Heart left ventricle (tissue), 16 donors: Measurements from ENCODE around the gene ITGAE. TPM values are rescaled to one million over a fixed set of nuclear protein-coding genes. Genes with fewer than 3 reads are reported as not detected.

Source experiments
- ATAC-seq, 4 donors: fragments of 200-7000 bp; cut with Tn5 transposase; one replicate each; pipeline ENCODE4 v1.9.1; 2020 to 2022; ENCODE audit warnings: moderate library complexity in 4 of 4, mild to moderate bottlenecking in 3 of 4, moderate number of reproducible peaks in 1 of 4
- DNase-seq, 5 donors: peaks; one replicate each; pipeline ENCODE4 v3.0.0-alpha.2; 2020
- H3K27ac ChIP-seq, 12 donors: fragments of 200-600 bp; sonication (generic) in 4 of 12; one replicate each; pipeline versions ENCODE4 v1.5.0 to v1.8.0; 2016 to 2022; ENCODE audit warnings: mild to moderate bottlenecking in 2 of 12
- H3K27me3 ChIP-seq, 9 donors: fragments of 200-600 bp; sonication (generic) in 2 of 9; one replicate each; pipeline versions ENCODE4 v1.5.1 to v1.8.0; 2016 to 2022; ENCODE audit warnings: mild to moderate bottlenecking in 3 of 9
- H3K36me3 ChIP-seq, 9 donors: fragments of 200-600 bp; sonication (generic) in 2 of 9; one replicate each; pipeline versions ENCODE4 v1.5.0 to v1.8.0; 2018 to 2022; ENCODE audit warnings: mild to moderate bottlenecking in 2 of 9
- H3K4me1 ChIP-seq, 12 donors: fragments of 200-600 bp; sonication (generic) in 4 of 12; one replicate each; pipeline versions ENCODE4 v1.5.0 to v1.8.0; 2016 to 2022; ENCODE audit warnings: mild to moderate bottlenecking in 3 of 12
- H3K4me3 ChIP-seq, 12 donors: fragments of 200-600 bp; sonication (generic) in 4 of 12; one replicate each; pipeline versions ENCODE4 v1.5.0 to v1.8.0; 2017 to 2022; ENCODE audit warnings: mild to moderate bottlenecking in 9 of 12, moderate library complexity in 4 of 12
- H3K9me3 ChIP-seq, 12 donors: fragments of 200-600 bp; sonication (generic) in 4 of 12; one replicate each; pipeline versions ENCODE4 v1.5.0 to v1.8.0; 2016 to 2022; ENCODE audit warnings: mild to moderate bottlenecking in 1 of 12
- POLR2A ChIP-seq, 2 donors: fragments of 450-650 bp; IDR thresholded peaks; one replicate each; pipeline ENCODE4 v1.6.1; 2017; ENCODE audit warnings: antibody characterized with exemption in 2 of 2, mild to moderate bottlenecking in 2 of 2, moderate library complexity in 2 of 2
- WGBS, 4 donors: extraction: QIAGEN DNeasy Blood & Tissue Kit in 2 of 4; methylation state at CpG; one replicate each; pipeline versions ENCODE4 v1.1.5 to v1.1.7; 2013 to 2018; 5-methylcytosine and 5-hydroxymethylcytosine counted together
- intact Hi-C, 10 donors: fragments of 100-400 bp; cut with DNase I; formaldehyde crosslinking; loops; one replicate each; pipeline versions ENCODE4 v1.11.1 to v1.14.2; 2022
- polyA plus RNA-seq, 2 donors: library from polyadenylated mRNA; stranded (reverse); fragments of 200-250 nt; gene quantifications; one replicate each; pipeline ENCODE4 v1.2.3, GENCODE V29; 2013
- total RNA-seq, 9 donors: library from RNA; depleted of rRNA in 2 of 9; stranded (reverse); fragments of >200 nt in 2 of 9; fragmentation: NEBNext Ultra II Directional in 3 of 9; extraction: Animal tissue kit (Norgen Biotek cat#: 25700) in 3 of 9; gene quantifications; one replicate each; pipeline versions ENCODE4 v1.1.0 to v1.2.4, GENCODE V29; 2016 to 2023
- TF ChIP-seq, protein P1 (sequence below), 12 donors: fragments of 200-600 bp; sonication (generic) in 4 of 12; IDR thresholded peaks; one replicate each; pipeline versions ENCODE4 v1.5.0 to v1.8.0; 2018 to 2022; ENCODE audit warnings: antibody characterized with exemption in 12 of 12, mild to moderate bottlenecking in 5 of 12
- donor health status: ischemic (EF 13 %, LVEDD 7.1; RV severe dilation, severe dysfunction).
- donor health status: healthy with polysubstance abuse.
- donor health status: DM: no; HTN: yes; CAD: no.
- donor health status: DM: no; HTN: no; CAD: no.
- donor health status: ischemic (EF 25% LVEDD 6.9; RV normal size, moderate dysfunction).
- donor health status: ischemic (EF 25% LVEDD 5.7; RV mildly dilated, moderate dysfunction).
- donor health status: healthy.
- donor health status: DM: yes; HTN: yes; CAD: no.
- donor health status: ischemic (EF 35%, LVEDD 5.7; RV mildly dilated, moderate dysfunction).
- donor health status: nonischemic (EF 11% LVEDD 7.7; RV severe dilation, severe dysfunction).
- donor health status: DM: yes; HTN: yes; CAD: no.
- donor health status: PGD.
- donor health status: ischemic (EF 29% LVEDD 5.4; RV normal size, mild dysfunction).
- donor health status: nonischemic (EF 23%, LVEDD 6.1; RV moderate dilation, normal function).

The ITGAE gene
- total and polyA plus RNA-seq, 11 donors = 7.1 to 32.9 (median 15.3) TPM

- ATAC-seq (no peak), DNase-seq (no peak)
- TF ChIP-seq, protein P1, sequence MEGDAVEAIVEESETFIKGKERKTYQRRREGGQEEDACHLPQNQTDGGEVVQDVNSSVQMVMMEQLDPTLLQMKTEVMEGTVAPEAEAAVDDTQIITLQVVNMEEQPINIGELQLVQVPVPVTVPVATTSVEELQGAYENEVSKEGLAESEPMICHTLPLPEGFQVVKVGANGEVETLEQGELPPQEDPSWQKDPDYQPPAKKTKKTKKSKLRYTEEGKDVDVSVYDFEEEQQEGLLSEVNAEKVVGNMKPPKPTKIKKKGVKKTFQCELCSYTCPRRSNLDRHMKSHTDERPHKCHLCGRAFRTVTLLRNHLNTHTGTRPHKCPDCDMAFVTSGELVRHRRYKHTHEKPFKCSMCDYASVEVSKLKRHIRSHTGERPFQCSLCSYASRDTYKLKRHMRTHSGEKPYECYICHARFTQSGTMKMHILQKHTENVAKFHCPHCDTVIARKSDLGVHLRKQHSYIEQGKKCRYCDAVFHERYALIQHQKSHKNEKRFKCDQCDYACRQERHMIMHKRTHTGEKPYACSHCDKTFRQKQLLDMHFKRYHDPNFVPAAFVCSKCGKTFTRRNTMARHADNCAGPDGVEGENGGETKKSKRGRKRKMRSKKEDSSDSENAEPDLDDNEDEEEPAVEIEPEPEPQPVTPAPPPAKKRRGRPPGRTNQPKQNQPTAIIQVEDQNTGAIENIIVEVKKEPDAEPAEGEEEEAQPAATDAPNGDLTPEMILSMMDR (IDR thresholded peaks at IDR 0.05) = no peak
- TF ChIP-seq POLR2A (IDR thresholded peaks at IDR 0.05) = no peak
- intact Hi-C loops = no loop called here
- Histone ChIP-seq H3K27me3 (no peaks in the 10 kb centered on the region), H3K9me3 (no peaks in the 10 kb centered on the region), H3K27ac (peak overlapping the region in 9 of 12 donors; percentile 75 to 91 (median 88)), H3K4me1 (peaks cover 6 to 56% (median 19%) of the 10 kb centered on the region in 12 donors), H3K36me3 (peaks cover 0 to 40% (median 27%) of the 10 kb centered on the region in 9 donors), H3K4me3 (peak overlapping the region; percentile 65 to 94 (median 78))
- WGBS, 4 donors = 39 to 44% (median 41%) methylated on average over 6 of the region's 6 CpGs
Measured at GRCh38 chr17:3722716-3723115, 78.3 kb downstream of the ITGAE start.

GRCh38 chr17:3719265-3719664, 81.7 kb downstream of the ITGAE start:
- DNase-seq (no peak), ATAC-seq (peak in 1 of 4 donors; percentile 21)
- no peak for TF ChIP-seq POLR2A (IDR thresholded peaks at IDR 0.05)
- Histone ChIP-seq H3K4me3 (no peak overlapping the region), H3K9me3 (no peaks in the 10 kb centered on the region), H3K27me3 (no peaks in the 10 kb centered on the region), H3K36me3 (peaks cover 6 to 75% (median 61%) of the 10 kb centered on the region in 9 donors), H3K4me1 (peaks cover 5 to 50% (median 16%) of the 10 kb centered on the region in 12 donors), H3K27ac (peak overlapping the region in 2 of 12 donors; percentile 21 to 82)
- intact Hi-C loops = no loop called here

DNA sequence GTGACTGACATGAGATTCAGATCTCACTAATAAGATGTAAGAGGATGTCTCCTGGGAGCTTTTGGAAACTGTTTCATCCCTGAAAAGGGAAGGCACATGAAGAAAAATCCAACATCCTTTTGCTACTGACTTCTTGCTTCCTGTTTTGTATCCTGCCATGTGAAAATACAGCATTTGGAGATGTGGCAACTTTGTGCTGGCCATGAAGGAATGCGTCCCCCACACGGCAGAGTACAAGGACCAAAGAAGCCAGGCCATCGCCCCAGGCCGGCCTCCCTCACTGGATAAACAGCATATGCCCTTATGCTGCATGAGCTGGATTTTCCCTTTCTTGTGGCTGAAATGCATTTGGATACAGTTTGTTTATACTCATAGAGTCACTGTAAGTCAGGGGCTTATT, 82.8 kb downstream of the ITGAE start:
- intact Hi-C loops = no loop called here
- H3K4me1 ChIP-seq = peaks cover 3 to 48% (median 13%) of the 10 kb centered on the region in 12 donors
- peaks cover 6 to 78% (median 67%) of the 10 kb centered on the region in 9 donors for H3K36me3 ChIP-seq
- no peak overlapping the region for H3K27ac ChIP-seq
- DNase-seq (no peak), ATAC-seq (no peak)
- 85 to 94% (median 87%) methylated on average over 4 of the region's 4 CpGs for WGBS, 4 donors
- TF ChIP-seq, protein P1 (IDR thresholded peaks at IDR 0.05) = no peak
- no peak for TF ChIP-seq POLR2A (IDR thresholded peaks at IDR 0.05)
- no peaks in the 10 kb centered on the region for H3K9me3 ChIP-seq
- no peak overlapping the region for H3K4me3 ChIP-seq
- no peaks in the 10 kb centered on the region for H3K27me3 ChIP-seq

GRCh38 chr17:3715296-3715695, 85.7 kb downstream of the ITGAE start:
- ATAC-seq = no peak
- peaks cover 0 to 48% (median 2%) of the 10 kb centered on the region in 12 donors for H3K4me1 ChIP-seq
- intact Hi-C loops = no loop called here
- no peaks in the 10 kb centered on the region for H3K27me3 ChIP-seq
- H3K27ac ChIP-seq = no peak overlapping the region
- no peak for DNase-seq
- H3K36me3 ChIP-seq = peaks cover 6 to 88% (median 69%) of the 10 kb centered on the region in 9 donors
- no peaks in the 10 kb centered on the region for H3K9me3 ChIP-seq
- TF ChIP-seq, protein P1 (IDR thresholded peaks at IDR 0.05) = no peak
- 83 to 95% (median 87%) methylated on average over 8 of the region's 8 CpGs for WGBS, 4 donors
- H3K4me3 ChIP-seq = no peak overlapping the region
